Measurements from ENCODE around the gene RUNX1.
"Not testable (repeated sequence)": the region's sequence is repeated elsewhere in the genome, so short reads cannot be mapped to it uniquely, and the experiment has no call there.

RUNX1 gene

DNA sequence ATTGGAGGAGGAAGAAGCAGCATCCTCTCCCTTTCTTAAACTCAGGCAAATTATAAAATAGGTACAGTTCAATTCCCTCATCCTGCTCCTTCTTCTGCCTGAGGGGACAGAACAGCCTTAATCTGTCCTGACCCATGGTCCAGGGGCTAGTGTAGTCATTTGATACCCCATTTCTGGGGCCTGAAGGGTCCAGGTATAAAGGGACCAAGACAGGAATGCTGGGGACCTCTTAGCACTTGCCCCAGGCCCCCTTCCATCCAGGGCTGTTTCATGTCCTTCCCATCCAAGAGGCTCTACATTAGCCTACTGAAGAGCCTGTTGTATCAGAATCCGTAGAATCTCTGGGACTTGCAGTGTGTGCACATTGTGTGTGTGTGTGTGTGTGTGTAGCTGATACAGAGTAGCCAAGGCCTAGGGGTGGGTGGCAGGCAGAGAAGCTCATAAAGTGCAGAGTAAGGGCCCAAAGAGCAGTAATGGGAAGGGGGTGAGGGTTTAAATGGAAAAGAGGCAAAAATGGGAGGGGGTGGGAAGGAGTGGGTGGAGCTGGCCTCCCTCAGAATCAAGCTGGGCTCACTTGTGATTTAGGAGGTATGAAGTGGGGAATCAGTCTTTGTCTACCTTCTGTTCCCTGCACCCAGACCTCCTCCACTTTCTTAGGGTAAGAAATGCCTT is 32.4 kb downstream of the RUNX1 start:
- no peak for DNase-seq (ENCODE audit: low spot score)

DNA sequence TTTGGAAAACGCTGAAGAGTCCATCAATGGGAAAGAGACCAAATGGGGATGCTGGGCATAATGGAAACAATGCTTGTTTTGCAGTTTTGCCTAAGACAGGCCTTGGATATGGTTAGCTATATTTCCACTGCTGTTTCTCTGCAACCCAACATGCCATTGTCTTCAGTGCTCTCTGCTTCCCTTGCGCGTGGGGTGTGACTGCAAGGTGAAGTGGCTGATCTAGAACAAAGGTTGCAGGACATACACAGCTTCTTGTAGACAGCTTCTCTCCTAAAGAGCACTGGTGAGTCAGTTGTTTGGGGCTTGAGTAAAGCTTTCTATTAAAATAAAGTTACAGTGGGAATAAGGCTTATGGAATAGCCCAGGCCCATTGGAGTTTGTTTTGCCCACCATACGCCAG is 33.0 kb downstream of the RUNX1 start:
- no peak for DNase-seq (ENCODE audit: low spot score)

DNA sequence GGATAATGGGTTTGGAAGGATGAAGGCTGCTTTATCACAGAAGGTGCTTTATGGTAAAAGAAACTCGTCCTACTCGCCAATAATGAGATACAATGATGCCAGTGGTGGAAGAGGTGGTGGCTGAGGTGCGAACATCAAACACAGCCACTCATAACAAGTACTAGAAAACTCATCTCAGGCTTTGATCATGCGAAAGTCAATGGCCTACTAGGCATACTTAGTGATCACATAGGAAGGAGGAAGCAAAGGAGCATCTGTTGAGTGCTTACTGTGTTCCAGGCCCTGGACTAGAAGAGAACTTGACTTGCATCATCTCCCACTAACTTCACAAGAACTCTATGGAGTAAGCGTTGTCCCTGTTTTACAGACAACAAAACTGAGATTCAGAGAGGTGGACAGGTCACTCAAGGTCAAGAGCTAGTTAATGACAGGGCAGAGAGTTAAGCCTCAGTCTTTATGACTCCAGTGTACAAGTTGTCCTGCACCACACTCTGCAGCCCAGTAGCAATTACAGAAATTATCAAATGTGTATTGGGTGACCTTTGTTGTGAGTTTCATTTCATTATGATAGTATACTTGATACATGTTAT is 33.6 kb downstream of the RUNX1 start:
- no peak for DNase-seq (ENCODE audit: low spot score)

DNA sequence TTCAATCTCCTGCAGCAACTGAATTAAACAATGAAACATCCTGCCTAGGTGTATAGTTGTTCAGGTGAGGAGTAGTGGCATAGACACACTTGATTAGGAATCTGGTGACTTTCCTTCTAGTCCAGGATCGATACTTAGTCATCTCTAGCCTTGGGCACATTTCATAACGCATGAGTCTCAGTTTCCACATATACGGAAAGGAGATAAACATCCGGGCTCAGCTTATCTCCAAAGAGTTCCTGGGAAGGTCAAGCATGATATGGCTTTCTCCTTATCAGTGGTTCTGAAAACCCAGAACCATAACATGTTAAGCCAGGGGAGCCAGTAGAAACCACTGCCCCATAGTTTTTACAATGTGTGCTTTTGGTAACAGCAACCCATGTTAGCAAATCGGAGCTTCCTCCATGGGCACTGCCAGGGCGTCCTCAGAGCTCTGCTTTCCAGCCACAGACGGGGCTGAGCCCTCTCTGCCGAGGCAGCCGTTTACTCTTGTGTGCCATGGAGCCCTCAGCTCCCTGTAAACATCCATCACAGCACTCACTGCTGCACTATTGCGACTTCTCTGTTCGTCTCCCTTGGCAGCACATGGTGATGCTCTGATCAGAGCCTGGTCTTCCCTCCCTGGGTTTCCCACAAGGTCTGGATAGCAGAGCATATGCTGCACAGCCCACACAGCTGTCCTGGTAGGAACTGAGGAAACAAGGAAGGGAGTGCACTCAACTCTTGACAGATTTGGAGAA is 34.6 kb downstream of the RUNX1 start:
- no peak for DNase-seq (ENCODE audit: low spot score)

DNA sequence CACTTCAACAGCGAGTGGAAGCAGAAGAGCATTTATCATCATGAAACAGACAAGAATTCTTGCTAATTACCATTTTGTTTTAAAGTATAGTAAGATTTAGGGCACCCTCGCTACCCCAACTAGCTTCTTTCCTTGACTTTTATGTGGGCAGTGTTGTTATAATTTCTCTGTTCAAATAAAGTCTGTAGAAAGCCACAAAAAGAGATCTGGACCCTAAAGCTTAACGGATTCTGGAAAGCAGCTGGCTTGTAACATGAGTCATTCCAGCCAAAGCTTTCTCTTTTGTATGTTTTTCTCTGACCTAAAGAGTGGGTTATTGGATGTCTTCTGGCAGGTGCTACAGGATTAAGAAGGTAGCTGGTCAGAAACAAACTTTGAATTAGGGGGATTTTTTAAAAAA is 37.4 kb downstream of the RUNX1 start:
- DNase-seq (ENCODE audit: low spot score): no peak

DNA sequence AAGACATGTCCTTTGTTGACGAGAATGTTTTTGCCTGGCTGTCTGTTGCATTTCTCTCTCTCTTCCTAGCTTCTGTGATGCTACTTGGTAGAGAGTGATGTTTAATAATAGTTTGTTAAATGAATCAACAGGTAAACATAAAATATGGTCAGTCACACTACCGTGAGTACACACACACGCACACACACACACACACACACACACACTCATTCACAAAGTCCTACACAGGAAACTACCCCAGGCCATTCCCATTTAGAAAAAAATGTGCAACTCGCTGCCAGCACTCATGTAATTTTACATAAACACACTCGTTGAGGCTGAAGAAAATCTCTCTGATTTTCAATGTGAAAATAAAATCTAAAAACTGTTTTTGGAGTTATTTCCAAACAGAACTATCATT is 38.7 kb downstream of the RUNX1 start:
- no peak for DNase-seq (ENCODE audit: low spot score)

DNA sequence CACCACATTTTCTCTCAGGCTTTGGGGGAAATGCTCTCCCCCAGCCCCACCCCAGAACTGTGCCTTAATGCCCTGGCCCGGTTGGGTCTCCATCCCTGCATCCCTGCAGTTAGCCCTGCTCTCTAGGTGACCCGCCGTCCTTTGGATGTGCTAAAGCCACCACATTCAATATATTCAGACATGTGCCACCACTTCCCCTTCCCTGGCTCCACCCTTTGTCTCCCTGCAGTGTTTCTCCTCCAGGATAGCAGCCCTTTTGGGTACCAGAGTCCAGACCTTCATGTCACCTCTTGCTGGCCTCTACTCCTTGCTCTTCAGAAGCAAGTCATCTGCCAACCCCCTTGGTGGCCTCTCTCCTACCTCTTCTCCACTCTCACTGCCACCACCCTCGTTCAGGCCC is 41.8 kb downstream of the RUNX1 start:
- no peak for DNase-seq (ENCODE audit: low spot score)

DNA sequence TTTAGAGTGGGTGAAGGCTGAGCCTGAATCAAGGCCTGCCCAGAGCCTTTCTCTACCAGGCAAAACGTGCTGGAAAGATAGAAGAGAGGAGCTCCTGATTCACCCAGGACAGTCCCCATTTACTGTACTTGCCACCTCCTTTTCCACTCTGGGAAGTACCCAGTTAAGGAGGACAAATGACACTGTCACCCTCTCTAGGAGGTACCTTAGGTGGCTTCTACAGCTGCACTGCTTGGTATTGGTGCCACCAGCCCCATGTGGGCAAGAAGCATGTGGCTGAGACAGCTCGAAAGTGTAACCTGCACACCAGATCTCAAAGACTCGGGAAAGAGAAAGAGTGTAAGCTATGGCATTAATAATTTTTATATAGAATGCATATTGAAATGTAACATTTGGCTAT is 42.3 kb downstream of the RUNX1 start:
- DNase-seq (ENCODE audit: low spot score): no peak

DNA sequence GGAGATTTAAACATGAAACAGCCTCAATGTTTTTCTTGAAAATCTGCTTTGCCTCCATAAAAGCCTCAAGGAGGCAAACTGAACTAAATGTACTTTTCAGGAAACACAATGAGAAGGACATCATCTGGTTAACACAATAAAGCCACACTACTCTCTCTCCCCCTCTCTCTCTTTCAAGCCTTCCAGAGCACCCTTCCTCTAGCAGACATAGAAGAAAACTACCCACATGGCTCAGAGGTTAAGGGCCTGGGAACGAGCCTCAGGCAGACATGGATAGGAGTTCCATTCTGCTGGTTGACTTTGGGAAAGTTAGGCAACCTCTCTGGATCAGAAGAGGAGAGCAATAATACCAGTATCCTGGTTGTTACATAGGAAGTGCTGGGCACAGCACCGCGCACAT is 42.9 kb downstream of the RUNX1 start:
- no peak for DNase-seq (ENCODE audit: low spot score)

DNA sequence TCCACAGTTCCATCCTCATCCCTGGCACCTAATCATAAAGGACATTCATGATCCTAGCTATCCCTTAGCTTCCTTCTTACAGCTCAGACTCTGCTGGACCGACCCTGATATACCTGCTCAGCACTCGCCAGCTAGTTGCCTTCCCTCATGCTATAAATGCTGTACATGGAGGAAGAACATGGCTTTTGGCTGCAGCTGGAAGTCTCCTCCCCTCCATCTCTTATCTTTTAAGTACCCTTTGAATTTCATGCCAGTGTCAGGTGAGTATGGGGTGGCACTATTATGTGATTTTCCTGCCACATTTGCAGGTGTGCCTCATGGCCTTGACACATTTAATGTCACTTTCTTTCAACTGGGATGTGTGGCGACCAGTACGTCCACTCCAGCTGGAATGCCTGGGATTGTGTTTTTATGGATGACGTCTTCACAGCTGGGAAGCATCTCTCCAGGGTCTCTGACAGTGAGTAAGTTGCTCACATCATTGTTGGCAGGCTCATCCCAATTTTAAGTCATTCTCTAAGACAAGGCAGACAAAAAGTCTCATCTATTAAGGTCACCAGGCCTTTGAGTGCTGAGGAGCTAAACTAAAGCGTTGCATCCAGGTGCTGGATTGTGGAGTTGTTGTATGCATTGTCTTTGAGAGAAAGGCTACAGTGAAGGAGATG is 43.4 kb downstream of the RUNX1 start:
- no peak for DNase-seq (ENCODE audit: low spot score)

DNA sequence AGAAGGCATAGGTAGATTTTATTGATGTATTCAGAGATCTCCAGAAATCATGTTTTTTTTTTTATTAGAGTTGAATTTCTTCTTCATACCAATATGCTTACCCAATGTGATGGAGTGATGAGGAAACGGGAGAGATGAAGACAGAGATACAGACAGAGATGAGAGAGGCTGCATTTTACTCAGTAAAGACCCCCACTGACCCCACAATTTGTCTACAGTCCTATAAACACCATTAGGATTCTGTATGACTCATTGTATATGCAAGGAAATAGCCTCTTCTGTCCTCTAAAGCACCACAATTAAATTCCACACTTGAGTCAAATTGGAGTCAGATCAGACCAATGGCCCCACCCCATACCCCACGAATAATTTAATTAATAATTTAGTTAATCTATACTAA is 44.0 kb downstream of the RUNX1 start:
- DNase-seq (ENCODE audit: low spot score): no peak

DNA sequence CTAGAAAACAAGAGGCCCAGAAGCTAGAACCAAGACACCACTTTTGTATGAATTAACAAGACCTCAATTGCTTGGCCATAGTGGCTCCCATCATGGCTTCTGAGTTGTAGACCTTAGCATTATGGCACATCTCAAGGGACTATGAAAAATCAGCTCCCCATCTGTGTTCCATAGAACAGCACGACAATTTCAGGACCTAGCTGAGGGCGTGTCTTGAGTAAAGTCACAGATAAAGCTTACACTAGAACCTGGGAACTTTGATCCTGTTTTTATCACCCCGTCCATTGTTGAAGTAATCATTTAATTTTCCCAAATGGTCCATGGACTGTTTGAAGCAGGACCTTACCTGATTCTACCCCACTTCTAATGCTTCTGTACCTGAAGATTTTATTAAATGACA is 44.8 kb downstream of the RUNX1 start:
- DNase-seq (ENCODE audit: low spot score): no peak

DNA sequence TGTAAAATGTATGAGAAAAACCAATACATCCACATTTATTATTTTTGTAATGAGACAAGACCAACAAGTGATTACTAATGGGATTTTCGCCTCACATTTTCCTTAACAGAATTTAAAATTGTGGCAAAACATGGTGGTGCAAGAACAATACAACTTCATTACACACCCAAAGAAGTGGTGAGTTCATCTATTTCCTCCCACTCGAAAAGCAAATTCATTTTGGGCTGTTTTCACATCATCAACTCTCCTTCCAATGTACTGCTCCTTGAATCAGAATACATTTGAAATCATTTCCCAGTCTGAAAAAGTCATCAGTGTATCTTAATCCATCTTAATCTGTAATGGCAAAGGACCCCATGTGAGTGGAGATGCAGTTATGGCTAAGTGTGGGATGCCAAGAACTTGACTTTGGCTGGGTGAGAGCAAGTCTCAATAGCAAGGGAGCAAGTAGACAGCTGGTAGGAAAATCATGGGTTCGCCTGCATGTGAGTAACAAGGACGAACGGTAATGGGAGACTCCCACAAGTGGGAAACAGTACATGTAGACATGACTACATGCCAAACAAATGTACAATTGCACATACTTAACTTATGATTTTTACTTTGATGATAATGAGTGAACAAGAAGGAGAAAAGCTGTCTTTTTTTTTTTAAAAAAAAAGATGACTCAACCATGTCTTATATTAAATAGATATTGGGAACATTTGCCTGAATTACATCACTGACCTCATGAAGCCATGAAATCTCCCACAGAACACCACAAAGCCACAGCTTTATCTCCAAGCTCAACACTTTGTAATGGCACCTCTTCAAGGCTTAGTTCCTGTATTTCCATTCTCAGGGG is 46.0 kb downstream of the RUNX1 start:
- DNase-seq (ENCODE audit: low spot score): no peak

DNA sequence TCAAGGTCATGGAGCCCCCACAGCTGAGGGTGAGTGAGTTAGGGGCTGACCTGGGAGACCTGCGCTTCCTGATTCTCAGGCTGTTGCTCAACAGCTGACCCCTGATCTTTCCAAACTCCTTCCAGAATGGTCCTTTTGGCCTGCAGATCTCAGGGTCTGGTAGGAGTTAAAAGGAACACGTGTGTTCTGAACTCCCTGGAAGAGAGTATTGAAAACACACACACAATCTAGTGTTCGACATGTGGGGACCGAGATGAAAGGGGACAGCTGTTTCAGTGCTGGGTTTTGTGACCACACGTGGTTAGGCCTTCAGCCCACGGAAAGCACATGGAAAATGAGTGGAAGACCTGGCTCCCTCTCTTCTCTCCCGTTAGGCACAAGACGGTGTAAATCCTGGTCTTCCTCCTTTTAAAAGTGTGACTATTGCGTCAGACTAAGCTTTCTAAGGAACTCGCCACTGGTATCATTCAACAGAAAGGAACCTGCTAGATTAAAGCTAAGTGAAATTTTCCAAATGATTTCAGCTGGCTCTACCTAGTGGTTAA is 49.6 kb downstream of the RUNX1 start:
- no peak for DNase-seq (ENCODE audit: low spot score)

DNA sequence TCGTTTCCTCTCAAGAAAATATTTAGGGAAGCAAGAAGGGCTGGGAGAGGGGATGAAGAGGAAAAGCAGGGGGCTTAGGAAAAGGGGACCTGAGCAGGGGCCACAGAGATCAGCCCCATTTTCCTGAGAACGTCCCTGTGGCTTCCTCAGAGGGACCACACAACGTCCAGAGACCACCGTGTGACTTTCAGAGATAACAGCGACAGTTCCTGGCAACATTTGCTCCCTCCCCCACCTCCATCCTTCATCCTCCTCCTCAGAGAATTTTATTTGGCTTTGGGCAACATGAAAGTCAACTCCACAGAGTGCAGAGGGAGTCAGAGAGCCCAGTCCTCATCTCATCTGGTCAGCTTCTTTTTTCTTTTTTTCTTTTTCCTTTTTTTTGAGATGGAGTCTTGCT is 50.9 kb downstream of the RUNX1 start:
- no peak for DNase-seq (ENCODE audit: low spot score)

DNA sequence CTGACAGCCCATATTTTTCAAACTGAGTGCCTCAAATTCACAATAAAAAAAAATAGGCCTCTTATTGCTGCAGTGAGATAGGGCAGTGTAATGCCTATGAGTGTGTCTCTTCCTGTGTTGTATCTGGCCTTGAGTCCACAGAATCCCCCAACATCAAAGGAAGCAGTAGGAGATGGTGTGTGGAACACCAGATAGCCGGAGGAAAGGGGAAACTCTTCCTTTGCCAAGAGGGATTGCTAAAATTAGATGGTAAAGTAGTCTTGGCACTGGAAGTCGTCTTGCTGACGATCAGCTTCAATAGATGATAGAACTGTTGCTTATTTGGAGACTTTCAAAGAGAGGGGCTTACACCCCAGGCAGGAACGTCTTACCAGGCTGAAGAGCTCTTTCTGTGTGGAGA is 51.8 kb downstream of the RUNX1 start:
- no peak for DNase-seq (ENCODE audit: low spot score)

DNA sequence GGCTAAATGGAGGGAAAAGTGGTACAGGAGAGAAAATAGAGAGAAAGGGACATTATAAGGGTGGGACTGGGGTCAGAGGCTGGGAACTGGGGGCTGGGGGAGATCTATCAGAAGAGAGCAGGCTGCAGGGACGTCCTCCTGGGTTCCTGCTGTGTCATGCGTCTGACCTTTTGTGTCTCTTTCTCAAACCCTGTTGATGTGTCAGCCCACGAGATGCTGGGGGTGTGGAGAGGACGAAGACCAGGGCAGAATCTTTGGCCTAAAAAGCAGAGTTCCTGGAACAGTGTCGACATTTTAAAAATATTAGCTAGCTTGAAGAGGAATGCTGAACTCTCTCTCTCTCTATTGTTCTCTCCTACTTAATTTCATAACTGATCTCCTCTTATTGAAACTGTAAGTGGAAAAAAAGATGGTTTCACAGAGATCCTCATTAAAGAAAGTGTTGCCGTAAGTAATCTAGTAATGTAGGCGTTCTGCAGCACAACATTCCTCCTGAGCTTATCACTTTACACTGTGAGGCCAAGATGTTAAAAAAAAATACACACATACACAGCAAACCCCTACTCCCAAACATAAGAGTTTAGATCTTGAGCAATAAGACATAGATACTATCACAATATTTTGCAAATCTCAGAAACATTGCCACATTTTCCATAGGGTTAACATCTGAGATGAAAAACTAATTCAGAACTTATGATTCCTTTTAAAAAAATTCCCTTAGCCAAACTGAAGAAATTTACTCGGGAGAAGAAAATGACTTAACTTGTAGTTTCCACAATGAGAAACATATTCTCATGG is 52.6 kb downstream of the RUNX1 start:
- no peak for DNase-seq (ENCODE audit: low spot score)

DNA sequence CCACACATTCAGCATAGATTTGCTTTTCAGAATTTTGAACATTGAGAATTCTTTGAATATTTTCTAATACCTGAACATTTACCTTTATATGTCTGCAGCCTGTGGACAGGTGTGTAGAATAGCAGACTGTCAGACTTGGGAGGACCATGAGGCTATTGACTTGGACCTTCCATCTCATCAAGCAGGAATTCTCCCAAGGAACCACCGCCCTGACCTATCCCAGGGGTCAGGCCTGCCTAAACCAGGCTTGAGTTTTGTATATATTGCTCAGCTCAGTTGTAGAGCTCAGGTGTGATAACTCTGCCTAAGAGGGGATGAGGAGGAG is 53.2 kb downstream of the RUNX1 start:
- no peak for DNase-seq (ENCODE audit: low spot score)

DNA sequence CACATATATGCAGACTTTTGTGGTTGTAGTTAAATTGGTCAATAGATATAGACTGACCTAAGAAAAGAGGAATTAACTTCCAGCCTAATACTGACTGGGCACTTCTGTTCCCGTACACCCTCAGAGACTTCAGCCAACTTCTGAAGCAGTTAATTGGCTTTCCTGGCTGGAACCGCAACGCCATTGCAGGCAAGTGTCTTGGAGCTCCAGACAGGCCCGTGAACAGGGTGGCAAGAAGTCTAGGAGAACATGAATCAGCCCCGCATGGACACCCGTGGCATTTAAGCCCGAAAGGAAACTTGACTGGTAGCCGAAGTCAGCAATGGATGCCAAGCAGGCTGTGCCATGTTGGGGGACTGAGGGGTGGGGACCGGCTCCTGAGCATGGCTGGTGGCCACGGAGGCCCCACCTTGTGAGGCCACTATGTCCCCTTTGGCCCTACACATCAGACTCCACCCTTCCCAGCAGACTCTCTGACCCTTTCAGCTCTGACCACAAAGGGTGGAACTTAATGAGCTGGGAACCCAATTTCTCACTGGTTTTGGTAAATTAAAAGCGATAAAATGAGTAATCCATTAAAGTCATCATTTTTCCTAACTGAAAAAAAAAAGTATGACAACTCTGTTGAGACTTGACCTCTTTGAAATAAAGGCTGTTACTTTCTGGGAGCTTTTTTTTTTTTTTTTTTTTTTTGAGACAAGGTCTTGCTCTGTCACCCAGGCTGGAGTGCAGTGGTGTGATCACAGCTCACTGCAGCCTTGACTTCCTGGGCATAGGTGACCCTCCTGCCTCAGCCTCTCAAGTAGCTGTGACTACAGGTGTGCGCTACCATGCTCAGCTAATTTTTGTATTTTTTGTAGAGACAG is 54.1 kb downstream of the RUNX1 start:
- no peak for DNase-seq (ENCODE audit: low spot score)

DNA sequence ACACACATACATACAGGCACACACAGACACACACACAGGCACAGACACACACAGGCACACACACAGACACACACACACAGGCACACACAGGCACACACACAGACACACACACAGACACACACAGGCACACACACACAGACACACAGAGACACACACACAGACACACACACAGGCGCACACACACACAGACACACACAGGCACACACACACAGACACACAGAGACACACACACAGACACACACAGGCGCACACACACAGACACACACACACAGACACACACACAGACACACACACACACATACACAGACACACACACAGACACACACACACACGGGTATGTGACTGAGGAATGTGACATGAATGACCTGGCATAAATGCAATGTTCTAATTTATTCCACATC is 55.6 kb downstream of the RUNX1 start:
- DNase-seq (ENCODE audit: low spot score): not testable (repeated sequence)

Data from cerebellar cortex (tissue), 1 donor.